CD8-positive, alpha-beta memory T cell (primary cell): ENCODE results near the gene LIPA. TPM values are rescaled to one million over a fixed set of nuclear protein-coding genes. Genes with fewer than 3 reads are reported as not detected.

ENCODE experiments used
- CTCF ChIA-PET: fragments of 350-600 bp; sonication (Branson Sonifier 250); formaldehyde crosslinking; loops from one replicate; lab custom pipeline; 2021; ENCODE audit warnings: antibody characterized with exemption; lab: Charles Lee
- POLR2A ChIA-PET: fragments of 350-600 bp; sonication (Branson Sonifier 250); formaldehyde crosslinking; loops from one replicate; lab custom pipeline; 2021; ENCODE audit warnings: antibody characterized with exemption; lab: Charles Lee
- DNase-seq, 5 donors: peaks; one replicate each; pipeline versions ENCODE4 v3.0.0 to v3.0.0-alpha.2; 2020 to 2022; ENCODE audit warnings: mixed read lengths in 1 of 5
- H3K27ac ChIP-seq: one replicate; pipeline ENCODE4 v1.7.0; 2013; ENCODE audit warnings: low read depth, mild to moderate bottlenecking, low read length, moderate library complexity
- H3K27me3 ChIP-seq: 2 replicates; pipeline ENCODE4 v1.7.0; 2013; ENCODE audit warnings: low read length, mild to moderate bottlenecking; ENCODE audit not compliant: insufficient read depth, poor library complexity, severe bottlenecking
- H3K36me3 ChIP-seq: 2 replicates; pipeline ENCODE4 v1.7.0; 2013; ENCODE audit warnings: mild to moderate bottlenecking, low read length, moderate library complexity; ENCODE audit not compliant: insufficient read depth
- H3K4me1 ChIP-seq: 2 replicates; pipeline ENCODE4 v1.7.0; 2013; ENCODE audit warnings: mild to moderate bottlenecking, low read length, moderate library complexity; ENCODE audit not compliant: insufficient read depth
- H3K4me3 ChIP-seq: 2 replicates; pipeline ENCODE4 v1.7.0; 2013; ENCODE audit warnings: mild to moderate bottlenecking, low read length
- H3K9me3 ChIP-seq: 2 replicates; pipeline ENCODE4 v1.7.0; 2013; ENCODE audit warnings: mild to moderate bottlenecking, low read length
- H3K27ac Mint-ChIP-seq, 8 donors: one replicate each; pipeline ENCODE4 v1.8.0; 2020 to 2021; ENCODE audit warnings: mixed read lengths in 8 of 8, mild to moderate bottlenecking in 6 of 8, inconsistent platforms in 3 of 8, moderate library complexity in 3 of 8
- H3K27me3 Mint-ChIP-seq, 2 donors: one replicate each; pipeline ENCODE4 v1.8.0; 2020 to 2021; ENCODE audit warnings: mixed read lengths in 2 of 2, mild to moderate bottlenecking in 1 of 2, moderate library complexity in 1 of 2
- H3K36me3 Mint-ChIP-seq, 3 donors: one replicate each; pipeline ENCODE4 v1.8.0; 2020 to 2021; ENCODE audit warnings: mixed read lengths in 3 of 3, inconsistent platforms in 1 of 3, mild to moderate bottlenecking in 1 of 3
- H3K4me1 Mint-ChIP-seq, 3 donors: one replicate each; pipeline ENCODE4 v1.8.0; 2020 to 2021; ENCODE audit warnings: mixed read lengths in 3 of 3, inconsistent platforms in 1 of 3, mild to moderate bottlenecking in 1 of 3
- H3K4me3 Mint-ChIP-seq, 7 donors: one replicate each; pipeline ENCODE4 v1.8.0; 2020 to 2021; ENCODE audit warnings: mixed read lengths in 7 of 7, mild to moderate bottlenecking in 6 of 7, moderate library complexity in 4 of 7, inconsistent platforms in 2 of 7
- H3K9me3 Mint-ChIP-seq, 5 donors: one replicate each; pipeline ENCODE4 v1.8.0; 2020 to 2022; ENCODE audit warnings: mixed read lengths in 5 of 5, mild to moderate bottlenecking in 3 of 5, moderate library complexity in 2 of 5, inconsistent platforms in 1 of 5
- polyA plus RNA-seq: library from polyadenylated mRNA; unstranded; fragments of 300-500 nt; fragmentation: Illumina TruSeq; gene quantifications from one replicate; pipeline ENCODE4 v1.2.3, GENCODE V29; 2021
- total RNA-seq, 2 experiments: library from RNA; stranded (reverse); gene quantifications; one replicate each; pipeline ENCODE4 v1.2.3, GENCODE V29; 2021

LIPA gene
- total and polyA plus RNA-seq, 3 experiments from 2014 or later: 22.9 to 98.0 (median 23.9) TPM

DNA sequence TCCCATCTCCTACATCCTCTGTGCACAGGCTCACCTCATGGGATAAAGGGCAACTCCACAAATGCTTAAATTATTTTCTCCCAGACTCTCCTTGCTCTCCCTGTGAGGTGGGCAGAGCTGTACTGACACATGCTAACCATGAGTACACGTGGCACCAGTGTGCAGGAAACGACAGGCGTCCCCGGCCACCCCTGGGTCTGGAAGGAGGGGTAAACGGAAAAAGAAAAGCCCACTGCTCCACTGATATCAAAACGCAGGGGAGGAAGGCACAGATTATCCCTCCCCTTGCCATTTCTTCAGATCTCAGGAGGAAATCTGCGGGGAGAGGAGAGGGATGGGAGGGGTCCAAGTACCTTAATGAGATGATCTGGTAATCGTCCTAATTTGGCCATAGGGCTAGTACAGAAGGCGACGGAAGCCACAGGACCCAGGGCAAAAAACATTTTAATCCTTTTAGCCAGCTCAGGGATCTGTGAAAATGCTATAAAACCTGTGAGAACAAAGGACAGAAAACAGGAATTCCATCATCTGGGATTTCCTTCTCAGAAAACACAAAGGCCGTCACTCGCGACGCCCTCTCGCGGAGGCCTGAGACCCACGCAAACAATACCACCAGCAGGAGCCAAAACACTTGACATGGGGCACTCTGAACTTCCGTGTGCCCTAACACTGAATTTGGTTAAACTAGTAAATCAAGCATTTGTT, 26.7 kb downstream of the LIPA start:
- no peak overlapping the region for H3K27ac ChIP-seq
- no peaks in the 10 kb centered on the region for H3K4me1 ChIP-seq
- Mint-ChIP-seq H3K4me3 (peak overlapping the region in 6 of 7 donors; percentile 25 to 78 (median 70)), H3K36me3 (peaks cover 6 to 63% (median 22%) of the 10 kb centered on the region in 3 donors), H3K4me1 (peaks cover 0 to 10% (median 1%) of the 10 kb centered on the region in 3 donors), H3K27me3 (peaks cover 0 to 2% of the 10 kb centered on the region in 2 donors), H3K27ac (peak overlapping the region in 3 of 8 donors; percentile 5 to 77 (median 12)), H3K9me3 (no peaks in the 10 kb centered on the region)
- no peak overlapping the region for H3K4me3 ChIP-seq
- DNase-seq: peak in 1 of 5 donors; percentile 15
- H3K36me3 ChIP-seq: no peaks in the 10 kb centered on the region
- H3K9me3 ChIP-seq: no peaks in the 10 kb centered on the region
- H3K27me3 ChIP-seq: no peaks in the 10 kb centered on the region
- POLR2A ChIA-PET: no interaction called here
- CTCF ChIA-PET: interaction anchor here (0.9 to 1.6 kb wide), 3 partner anchors 8 to 23 kb away, joined by 3 to 4 read pairs (median 4); no protein-coding TSS in a partner anchor

DNA sequence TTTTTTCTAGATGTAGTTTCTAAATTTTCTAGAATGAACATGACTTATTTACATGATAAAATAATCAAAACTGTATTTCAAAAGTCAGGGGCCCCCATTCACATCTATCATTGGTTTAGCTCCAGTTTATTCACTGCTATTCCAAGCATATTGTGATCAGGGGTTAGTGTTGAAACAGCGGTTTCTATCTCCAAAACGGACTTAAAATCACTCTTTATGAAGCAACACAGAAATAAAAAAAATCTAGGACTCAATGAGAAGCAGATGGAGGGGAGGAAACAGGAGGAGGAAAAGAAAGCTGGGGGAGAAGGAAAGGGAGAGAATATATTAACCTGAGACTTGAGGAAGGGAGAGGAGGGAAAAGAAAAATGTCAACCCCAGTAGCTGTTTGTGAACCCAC, 29.7 kb downstream of the LIPA start:
- DNase-seq: no peak
- Mint-ChIP-seq H3K4me3 (no peak overlapping the region), H3K27ac (peak overlapping the region in 2 of 8 donors; percentile 38), H3K27me3 (peaks cover 0 to 2% of the 10 kb centered on the region in 2 donors), H3K36me3 (peaks cover 0 to 51% (median 13%) of the 10 kb centered on the region in 3 donors), H3K4me1 (peaks cover 6 to 19% (median 9%) of the 10 kb centered on the region in 3 donors), H3K9me3 (no peaks in the 10 kb centered on the region)
- Histone ChIP-seq H3K36me3 (no peaks in the 10 kb centered on the region), H3K27me3 (no peaks in the 10 kb centered on the region), H3K4me3 (no peak overlapping the region), H3K27ac (no peak overlapping the region), H3K9me3 (no peaks in the 10 kb centered on the region), H3K4me1 (peaks cover 6% of the 10 kb centered on the region)
- POLR2A ChIA-PET: interaction anchor here (0.5 kb wide), 1 partner anchor 12 kb away, joined by 3 read pairs; no protein-coding TSS in a partner anchor
- CTCF ChIA-PET: no interaction called here

DNA sequence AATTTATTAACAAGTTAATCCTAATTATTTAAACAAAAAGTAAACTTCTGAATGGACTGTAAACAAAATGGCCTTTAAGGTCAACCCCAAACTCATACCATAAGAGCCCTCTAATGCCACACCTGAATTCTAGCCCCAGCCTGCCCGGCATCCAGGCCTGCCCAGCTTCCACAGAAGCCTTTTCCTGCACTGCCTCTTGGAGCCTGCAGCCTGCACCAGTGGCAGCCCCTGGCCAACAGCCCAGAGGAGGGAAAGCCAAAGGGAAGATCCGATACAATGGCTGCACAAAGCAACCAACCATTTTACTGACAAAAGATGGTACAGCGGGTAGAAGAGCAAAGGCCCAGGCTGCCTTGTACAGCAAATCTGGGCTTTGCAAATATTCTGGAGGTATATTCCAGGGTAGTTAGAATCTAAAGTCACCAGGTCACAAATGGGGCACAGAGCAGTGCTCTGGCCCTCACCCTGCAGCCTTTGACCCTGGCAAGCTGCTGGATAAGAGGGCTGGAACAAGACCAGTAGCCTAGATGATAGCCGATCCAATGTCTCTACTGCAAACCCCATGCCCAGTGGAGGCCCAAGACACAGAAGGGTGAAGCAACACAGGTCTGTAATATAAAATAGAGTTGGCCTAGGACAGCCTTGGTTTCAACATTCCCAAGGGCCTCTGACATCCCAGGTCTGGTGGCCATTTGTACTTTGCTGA, 31.9 kb downstream of the LIPA start:
- H3K27me3 Mint-ChIP-seq: peaks cover 0 to 2% of the 10 kb centered on the region in 2 donors
- peaks cover 0 to 51% (median 12%) of the 10 kb centered on the region in 3 donors for H3K36me3 Mint-ChIP-seq
- Histone ChIP-seq H3K27me3 (no peaks in the 10 kb centered on the region), H3K4me1 (peaks cover 6% of the 10 kb centered on the region), H3K4me3 (no peak overlapping the region), H3K36me3 (no peaks in the 10 kb centered on the region), H3K27ac (no peak overlapping the region), H3K9me3 (no peaks in the 10 kb centered on the region)
- H3K27ac Mint-ChIP-seq: no peak overlapping the region
- peaks cover 5 to 11% (median 10%) of the 10 kb centered on the region in 3 donors for H3K4me1 Mint-ChIP-seq
- H3K9me3 Mint-ChIP-seq: no peaks in the 10 kb centered on the region
- CTCF ChIA-PET: interaction anchor here (0.8 to 2.9 kb wide), 7 partner anchors 13 to 292 kb away, joined by 3 to 34 read pairs (median 14); partner anchors contain the start of genes CH25H and LIPA
- DNase-seq: no peak
- POLR2A ChIA-PET: no interaction called here
- no peak overlapping the region for H3K4me3 Mint-ChIP-seq

DNA sequence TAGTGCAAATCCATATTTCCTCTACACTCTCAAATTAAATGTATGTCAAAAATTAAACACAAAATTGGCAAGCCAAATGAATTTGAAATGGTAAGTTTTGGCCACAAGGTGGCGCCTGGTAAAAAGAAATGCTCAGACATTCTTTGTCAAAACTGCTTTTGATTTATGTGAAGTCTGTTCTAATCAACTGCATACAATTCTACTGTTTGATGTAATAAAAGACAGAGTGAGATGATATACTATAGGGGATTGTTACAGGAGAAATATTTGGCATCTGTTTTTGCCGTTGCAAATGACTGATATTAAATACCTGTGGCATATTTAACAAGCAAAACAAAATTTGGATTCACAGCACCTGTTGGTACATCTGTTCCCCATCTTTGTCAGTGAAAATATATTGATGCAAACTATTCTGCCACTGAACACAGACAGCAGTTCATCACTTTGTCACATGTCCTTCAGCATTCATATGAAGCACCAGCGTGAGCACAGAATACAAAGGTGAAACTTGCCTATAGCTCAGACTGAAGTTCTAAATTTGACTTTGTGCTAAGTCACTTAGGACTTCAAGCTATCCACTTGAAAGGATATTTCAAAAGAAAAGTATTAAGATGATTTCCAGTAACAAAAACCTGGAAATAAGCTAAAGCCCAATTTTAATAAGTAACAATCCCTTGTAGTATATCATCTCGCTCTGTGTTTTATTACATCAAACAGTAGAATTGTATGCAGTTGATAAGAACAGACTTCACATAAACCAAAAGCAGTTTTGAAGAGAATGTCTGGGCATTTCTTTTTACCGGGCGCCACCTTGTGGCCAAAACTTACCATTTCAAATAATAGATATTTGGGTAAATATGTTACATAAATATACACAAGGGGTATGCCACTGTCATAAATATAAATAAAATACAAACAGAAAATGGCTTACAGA, 34.3 kb downstream of the LIPA start:
- no peak overlapping the region for H3K4me3 ChIP-seq
- Mint-ChIP-seq H3K9me3 (no peaks in the 10 kb centered on the region), H3K36me3 (peaks cover 0 to 39% (median 7%) of the 10 kb centered on the region in 3 donors), H3K4me1 (peaks cover 8 to 17% (median 14%) of the 10 kb centered on the region in 3 donors), H3K4me3 (no peak overlapping the region), H3K27me3 (peaks cover 0 to 2% of the 10 kb centered on the region in 2 donors), H3K27ac (peak overlapping the region in 4 of 8 donors; percentile 6 to 82 (median 41))
- ChIA-PET CTCF (interaction anchor here (0.9 to 2.9 kb wide), 24 partner anchors 10 to 457 kb away, joined by 3 to 34 read pairs (median 4); partner anchors contain the start of genes CH25H and LIPN), POLR2A (no interaction called here)
- DNase-seq: peak; percentile 42 to 68 (median 47)
- no peaks in the 10 kb centered on the region for H3K9me3 ChIP-seq
- H3K36me3 ChIP-seq: no peaks in the 10 kb centered on the region
- H3K27me3 ChIP-seq: no peaks in the 10 kb centered on the region
- H3K4me1 ChIP-seq: peaks cover 6% of the 10 kb centered on the region
- no peak overlapping the region for H3K27ac ChIP-seq

DNA sequence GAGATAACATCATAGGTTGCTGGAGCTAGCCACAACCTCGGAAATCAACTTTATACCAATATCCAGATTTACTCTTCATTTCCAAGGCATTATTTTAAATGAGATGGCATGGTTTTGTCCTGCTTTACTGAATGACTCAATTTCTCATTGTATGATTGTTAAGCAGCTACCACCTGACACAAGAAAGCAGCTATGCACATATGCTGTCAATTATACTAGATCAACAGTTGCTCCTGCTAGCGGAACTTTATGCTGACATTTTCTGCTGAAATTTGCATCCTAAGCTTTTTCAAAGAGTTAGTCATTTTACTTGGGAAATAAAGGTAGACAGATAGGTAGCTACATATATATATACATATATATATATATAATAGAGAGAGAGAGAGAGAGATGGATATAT, 35.5 kb downstream of the LIPA start:
- Mint-ChIP-seq H3K9me3 (no peaks in the 10 kb centered on the region), H3K4me1 (peaks cover 8 to 17% (median 14%) of the 10 kb centered on the region in 3 donors), H3K4me3 (no peak overlapping the region), H3K36me3 (peaks cover 0 to 31% (median 5%) of the 10 kb centered on the region in 3 donors), H3K27me3 (peaks cover 0 to 2% of the 10 kb centered on the region in 2 donors), H3K27ac (no peak overlapping the region)
- ChIA-PET POLR2A (no interaction called here), CTCF (interaction anchor here (0.9 to 4.2 kb wide), 6 partner anchors 9 to 347 kb away, joined by 3 to 56 read pairs (median 4); partner anchors contain the start of gene CH25H)
- H3K4me1 ChIP-seq: peaks cover 6% of the 10 kb centered on the region
- H3K27me3 ChIP-seq: no peaks in the 10 kb centered on the region
- no peaks in the 10 kb centered on the region for H3K9me3 ChIP-seq
- H3K27ac ChIP-seq: no peak overlapping the region
- no peak overlapping the region for H3K4me3 ChIP-seq
- DNase-seq: no peak
- H3K36me3 ChIP-seq: no peaks in the 10 kb centered on the region

DNA sequence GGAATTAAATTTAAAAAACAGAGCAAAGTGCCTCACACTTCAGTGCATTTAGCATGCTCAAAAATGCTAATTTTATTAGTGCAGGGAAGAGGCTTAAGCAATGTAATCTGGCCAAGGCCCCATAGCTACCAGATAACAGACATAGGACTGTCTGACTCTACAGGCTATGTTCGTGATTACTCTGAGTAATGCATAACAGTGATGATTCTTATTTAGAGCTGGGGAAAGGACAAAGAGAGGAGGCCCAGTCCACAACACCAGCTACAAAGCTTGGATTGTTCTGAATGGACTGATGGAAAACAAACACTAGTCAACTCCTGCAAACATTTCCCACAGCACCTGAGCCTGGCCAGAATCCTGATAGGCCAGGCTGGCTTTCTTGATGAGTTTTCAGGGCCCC, 36.1 kb downstream of the LIPA start:
- no peaks in the 10 kb centered on the region for H3K36me3 ChIP-seq
- H3K27me3 ChIP-seq: no peaks in the 10 kb centered on the region
- peaks cover 0 to 27% (median 5%) of the 10 kb centered on the region in 3 donors for H3K36me3 Mint-ChIP-seq
- H3K9me3 Mint-ChIP-seq: no peaks in the 10 kb centered on the region
- no peak overlapping the region for H3K4me3 Mint-ChIP-seq
- no peaks in the 10 kb centered on the region for H3K9me3 ChIP-seq
- ChIA-PET CTCF (interaction anchor here (0.9 to 4.2 kb wide), 6 partner anchors 8 to 347 kb away, joined by 3 to 56 read pairs (median 4); partner anchors contain the start of gene CH25H), POLR2A (no interaction called here)
- H3K4me3 ChIP-seq: no peak overlapping the region
- peaks cover 8 to 17% (median 14%) of the 10 kb centered on the region in 3 donors for H3K4me1 Mint-ChIP-seq
- H3K27ac ChIP-seq: no peak overlapping the region
- H3K27ac Mint-ChIP-seq: peak overlapping the region in 1 of 8 donors; percentile 52
- H3K4me1 ChIP-seq: peaks cover 6% of the 10 kb centered on the region
- H3K27me3 Mint-ChIP-seq: peaks cover 0 to 8% of the 10 kb centered on the region in 2 donors
- no peak for DNase-seq

DNA sequence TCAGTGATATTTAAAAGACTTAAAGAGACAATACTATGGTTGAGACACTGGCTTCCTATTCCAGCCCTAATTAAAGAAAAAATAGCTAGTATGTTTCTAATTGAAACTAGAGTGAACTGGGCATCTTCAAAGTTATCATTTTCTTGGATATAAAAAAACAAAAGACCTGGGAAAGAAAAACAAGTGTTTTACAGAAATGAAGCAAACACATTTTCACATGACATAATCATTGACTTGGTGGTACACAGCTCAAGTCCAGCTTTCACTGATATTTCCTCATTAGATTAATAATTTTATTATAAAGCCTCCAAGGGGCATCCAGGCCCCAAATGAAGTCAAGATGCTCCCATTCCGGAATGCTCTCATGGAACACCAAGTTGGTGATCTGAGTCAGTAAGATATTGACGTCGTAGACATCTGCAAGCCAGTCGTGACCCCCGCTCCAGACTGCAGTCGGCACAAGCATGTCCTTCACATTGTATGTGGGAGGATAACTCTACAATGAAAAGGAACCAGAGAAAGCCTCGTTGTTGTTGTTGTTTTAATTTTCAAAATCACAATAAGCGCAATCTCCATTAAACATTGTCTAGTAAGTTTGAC, 36.9 kb downstream of the LIPA start:
- ChIA-PET CTCF (interaction anchor here (0.7 to 4.2 kb wide), 14 partner anchors 10 to 379 kb away, joined by 3 to 56 read pairs (median 4); partner anchors contain the start of gene FAS), POLR2A (no interaction called here)
- Mint-ChIP-seq H3K4me3 (no peak overlapping the region), H3K27ac (no peak overlapping the region), H3K27me3 (peaks cover 3 to 14% of the 10 kb centered on the region in 2 donors), H3K9me3 (no peaks in the 10 kb centered on the region), H3K4me1 (peaks cover 8 to 17% (median 14%) of the 10 kb centered on the region in 3 donors), H3K36me3 (peaks cover 0 to 21% (median 5%) of the 10 kb centered on the region in 3 donors)
- no peaks in the 10 kb centered on the region for H3K27me3 ChIP-seq
- peaks cover 6% of the 10 kb centered on the region for H3K4me1 ChIP-seq
- no peak overlapping the region for H3K4me3 ChIP-seq
- no peaks in the 10 kb centered on the region for H3K9me3 ChIP-seq
- no peak for DNase-seq
- H3K27ac ChIP-seq: no peak overlapping the region
- H3K36me3 ChIP-seq: no peaks in the 10 kb centered on the region
